ENCODE measurements around the gene NOC2L. TPM values are rescaled to one million over a fixed set of nuclear protein-coding genes. Genes with fewer than 3 reads are reported as not detected.
"Not testable (repeated sequence)": the region's sequence is repeated elsewhere in the genome, so short reads cannot be mapped to it uniquely, and the experiment has no call there.

Gene NOC2L
- total RNA-seq, 2 experiments from 2014 or later = 180 to 192 TPM

GRCh38 chr1:952201-952600, 6.9 kb downstream of the NOC2L start:
- POLR2A ChIA-PET = no interaction called here
- CTCF ChIA-PET = interaction anchor here (1.7 kb wide), 1 partner anchor 9 kb away, joined by 4 read pairs; no protein-coding TSS in a partner anchor

DNA sequence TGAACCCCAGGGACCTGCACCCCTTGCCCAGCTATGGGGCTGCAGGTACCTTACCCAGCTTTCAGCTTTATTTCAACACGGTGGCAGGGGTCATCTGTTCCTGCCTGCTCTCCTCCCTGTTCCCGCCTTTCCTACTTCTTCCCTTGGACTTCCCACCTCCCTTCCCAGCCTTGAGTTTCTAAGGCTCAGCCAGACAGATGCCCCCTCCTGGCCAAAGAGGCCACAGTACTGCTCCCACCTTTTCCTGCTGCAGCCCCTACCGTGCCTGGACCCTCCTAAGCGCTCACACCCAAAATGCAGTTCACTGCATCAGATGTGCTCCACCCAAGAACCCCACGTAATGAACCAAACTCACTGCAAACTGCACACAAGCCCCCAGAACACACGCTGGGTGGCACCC, 7.7 kb downstream of the NOC2L start:
- ChIA-PET POLR2A (no interaction called here), CTCF (interaction anchor here (1.7 kb wide), 1 partner anchor 8 kb away, joined by 4 read pairs; no protein-coding TSS in a partner anchor)

GRCh38 chr1:950881-951280, 8.2 kb downstream of the NOC2L start:
- POLR2A ChIA-PET = no interaction called here
- CTCF ChIA-PET = no interaction called here

DNA sequence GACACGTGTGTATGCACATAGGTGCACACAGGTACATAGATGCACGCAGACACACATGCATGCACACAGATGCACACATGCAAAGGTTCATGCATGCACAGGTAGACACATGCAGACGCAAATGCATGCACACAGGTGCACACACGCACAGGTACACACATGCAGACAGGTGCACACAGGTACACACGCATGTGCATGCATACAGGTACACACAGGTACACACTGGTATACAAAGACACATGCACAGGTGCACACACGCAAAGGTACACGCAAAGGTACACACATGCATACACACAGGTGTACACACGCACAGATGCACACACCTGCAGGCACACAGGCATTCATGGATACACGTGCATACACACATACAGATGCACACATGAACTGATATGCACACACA, 8.8 kb downstream of the NOC2L start:
- ChIA-PET POLR2A (no interaction called here), CTCF (no interaction called here)

DNA sequence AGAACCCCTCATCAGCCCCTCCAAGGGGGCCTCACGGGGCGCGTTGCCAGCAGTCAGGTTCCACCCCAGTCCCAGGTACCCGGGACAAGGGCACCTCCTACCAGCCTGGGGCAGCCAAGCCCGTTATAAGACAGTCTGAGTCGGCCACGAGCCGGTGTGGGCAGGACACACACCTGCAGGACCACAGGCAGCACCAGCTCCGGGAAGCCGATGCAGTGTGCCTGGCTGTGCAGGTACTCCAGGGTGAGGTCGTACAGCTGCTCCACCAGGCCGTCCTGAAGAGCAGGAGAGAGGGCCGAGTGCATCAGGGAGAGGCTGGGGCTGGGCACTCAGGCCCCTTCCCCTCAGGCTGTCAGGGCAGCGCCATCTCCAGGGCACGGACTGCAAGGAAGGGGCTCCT, 11.1 kb downstream of the NOC2L start:
- POLR2A ChIA-PET = no interaction called here
- CTCF ChIA-PET = no interaction called here

- CTCF ChIA-PET, POLR2A ChIA-PET: not testable (repeated sequence)
Measured at GRCh38 chr1:946811-947210, 12.2 kb downstream of the NOC2L start.

GRCh38 chr1:945688-946556, 13.1 kb downstream of the NOC2L start:
- ChIA-PET POLR2A (no interaction called here), CTCF (no interaction called here)

GRCh38 chr1:944341-945325, 14.4 kb downstream of the NOC2L start:
- POLR2A ChIA-PET = no interaction called here
- CTCF ChIA-PET = no interaction called here

DNA sequence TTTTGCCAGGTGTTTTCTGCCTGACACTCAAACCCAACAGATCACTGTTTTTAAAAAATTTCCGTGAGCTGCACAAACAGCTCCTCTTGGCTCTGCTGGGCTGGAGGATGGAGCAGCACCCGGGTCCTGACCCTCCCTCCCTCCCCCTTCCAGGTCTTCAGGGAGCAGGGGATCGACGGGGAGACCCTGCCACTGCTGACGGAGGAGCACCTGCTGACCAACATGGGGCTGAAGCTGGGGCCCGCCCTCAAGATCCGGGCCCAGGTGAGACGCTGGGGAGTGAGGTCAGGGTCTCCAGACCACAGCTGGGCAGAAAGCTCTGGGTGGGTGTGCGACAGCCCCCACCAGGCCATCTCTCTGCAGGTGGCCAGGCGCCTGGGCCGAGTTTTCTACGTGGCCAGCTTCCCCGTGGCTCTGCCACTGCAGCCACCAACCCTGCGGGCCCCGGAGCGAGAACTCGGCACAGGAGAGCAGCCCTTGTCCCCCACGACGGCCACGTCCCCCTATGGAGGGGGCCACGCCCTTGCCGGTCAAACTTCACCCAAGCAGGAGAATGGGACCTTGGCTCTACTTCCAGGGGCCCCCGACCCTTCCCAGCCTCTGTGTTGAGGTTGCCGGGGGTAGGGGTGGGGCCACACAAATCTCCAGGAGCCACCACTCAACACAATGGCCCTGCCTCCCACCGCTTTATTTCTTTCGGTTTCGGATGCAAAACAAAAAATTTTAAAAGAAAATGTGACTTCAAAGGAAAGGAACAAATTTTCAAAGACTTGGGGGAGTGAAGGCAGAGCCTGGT, 15.3 kb downstream of the NOC2L start:
- POLR2A ChIA-PET = interaction anchor here (0.6 to 0.7 kb wide), 2 partner anchors 9 to 36 kb away, joined by 3 to 10 read pairs; no protein-coding TSS in a partner anchor
- CTCF ChIA-PET = interaction anchor here (0.6 to 1.8 kb wide), 5 partner anchors 8 to 32 kb away, joined by 3 to 7 read pairs (median 4); partner anchors contain the start of gene NOC2L

DNA sequence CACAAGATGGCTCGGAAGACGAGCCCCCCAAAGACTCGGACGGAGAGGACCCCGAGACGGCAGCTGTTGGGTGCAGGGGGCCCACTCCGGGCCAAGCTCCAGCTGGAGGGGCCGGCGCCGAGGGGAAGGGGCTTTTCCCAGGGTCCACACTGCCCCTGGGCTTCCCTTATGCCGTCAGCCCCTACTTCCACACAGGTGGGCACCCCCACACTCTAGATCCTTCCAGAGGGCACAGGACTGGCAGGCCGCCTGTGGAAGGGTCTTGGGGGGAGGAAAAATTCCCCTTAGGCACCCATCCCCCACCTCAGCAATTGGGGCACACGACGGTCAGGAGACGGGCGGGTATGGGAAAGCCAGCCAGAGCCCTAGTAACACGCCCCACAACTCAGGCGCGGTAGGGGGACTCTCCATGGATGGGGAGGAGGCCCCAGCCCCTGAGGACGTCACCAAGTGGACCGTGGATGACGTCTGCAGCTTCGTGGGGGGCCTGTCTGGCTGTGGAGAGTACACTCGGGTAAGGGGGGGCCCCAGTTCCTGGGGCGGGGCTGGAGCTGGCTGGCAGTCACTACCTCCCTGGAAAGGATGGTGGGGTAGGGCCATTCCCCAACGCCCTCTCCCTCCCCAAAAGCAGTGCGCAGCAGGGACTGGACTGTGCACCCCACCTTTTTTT, 16.1 kb downstream of the NOC2L start:
- CTCF ChIA-PET = interaction anchor here (0.6 to 2.3 kb wide), 11 partner anchors 9 to 76 kb away, joined by 3 to 13 read pairs (median 4); partner anchors contain the start of genes NOC2L, PERM1 and PLEKHN1

DNA sequence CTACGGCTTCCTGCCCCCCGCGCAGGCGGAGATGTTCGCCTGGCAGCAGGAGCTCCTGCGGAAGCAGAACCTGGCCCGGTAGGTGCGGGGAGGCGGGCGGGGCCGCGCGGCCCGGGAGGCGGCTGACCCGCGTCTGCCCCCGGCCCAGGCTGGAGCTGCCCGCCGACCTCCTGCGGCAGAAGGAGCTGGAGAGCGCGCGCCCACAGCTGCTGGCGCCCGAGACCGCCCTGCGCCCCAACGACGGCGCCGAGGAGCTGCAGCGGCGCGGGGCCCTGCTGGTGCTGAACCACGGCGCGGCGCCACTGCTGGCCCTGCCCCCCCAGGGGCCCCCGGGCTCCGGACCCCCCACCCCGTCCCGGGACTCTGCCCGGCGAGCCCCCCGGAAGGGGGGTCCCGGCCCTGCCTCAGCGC, 16.6 kb downstream of the NOC2L start:
- ChIA-PET CTCF (interaction anchor here (0.9 to 2.3 kb wide), 10 partner anchors 10 to 76 kb away, joined by 3 to 13 read pairs (median 4); partner anchors contain the start of genes NOC2L, PERM1 and PLEKHN1), POLR2A (interaction anchor here (0.8 kb wide), 2 partner anchors 19 to 37 kb away, joined by 3 to 4 read pairs; no protein-coding TSS in a partner anchor)

More for the DNA sequence above, 16.1 kb downstream of the NOC2L start:
- POLR2A ChIA-PET = interaction anchor here (0.6 to 0.8 kb wide), 5 partner anchors 10 to 64 kb away, joined by 3 to 10 read pairs (median 3); no protein-coding TSS in a partner anchor

DNA sequence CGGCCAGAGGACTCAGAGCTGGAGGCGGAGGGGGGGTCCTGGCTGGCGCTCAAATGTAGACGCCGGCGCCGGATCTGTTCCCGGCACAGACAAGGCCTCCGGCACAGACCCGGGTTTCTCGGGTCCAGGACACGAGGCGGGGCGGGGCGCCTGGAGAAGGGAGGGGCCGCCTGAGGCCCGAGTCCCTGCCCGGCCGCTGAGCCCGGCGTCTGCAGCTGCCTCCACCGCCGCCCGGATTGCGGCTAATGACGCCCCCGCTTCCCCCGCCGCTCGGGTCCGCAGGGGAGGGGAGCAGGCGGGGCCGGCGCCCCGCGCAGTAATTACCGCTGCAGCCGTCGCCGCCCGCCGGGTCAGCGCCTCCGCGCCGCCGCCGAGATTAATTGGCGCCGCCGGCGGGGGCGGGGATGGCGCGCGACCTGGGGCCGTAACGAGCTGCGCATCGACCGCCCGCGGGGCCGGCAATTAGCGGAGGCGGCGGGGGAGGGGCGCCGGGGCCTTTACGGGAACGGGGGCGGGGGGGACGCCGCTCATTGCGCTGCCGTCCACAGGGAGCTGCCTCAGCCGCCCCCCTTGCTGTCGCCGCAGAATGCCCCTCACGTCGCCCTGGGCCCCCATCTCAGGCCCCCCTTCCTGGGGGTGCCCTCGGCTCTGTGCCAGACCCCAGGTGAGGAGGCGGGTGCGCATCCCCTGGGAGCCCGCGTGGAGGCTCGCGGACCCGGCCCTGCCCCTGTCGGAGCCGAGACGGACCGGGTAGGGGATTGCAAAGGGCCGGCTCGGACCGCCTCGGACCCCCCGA, 17.3 kb downstream of the NOC2L start:
- CTCF ChIA-PET = interaction anchor here (0.9 to 2.7 kb wide), 12 partner anchors 11 to 181 kb away, joined by 3 to 13 read pairs (median 5); partner anchors contain the start of genes NOC2L, PERM1 and PLEKHN1

DNA sequence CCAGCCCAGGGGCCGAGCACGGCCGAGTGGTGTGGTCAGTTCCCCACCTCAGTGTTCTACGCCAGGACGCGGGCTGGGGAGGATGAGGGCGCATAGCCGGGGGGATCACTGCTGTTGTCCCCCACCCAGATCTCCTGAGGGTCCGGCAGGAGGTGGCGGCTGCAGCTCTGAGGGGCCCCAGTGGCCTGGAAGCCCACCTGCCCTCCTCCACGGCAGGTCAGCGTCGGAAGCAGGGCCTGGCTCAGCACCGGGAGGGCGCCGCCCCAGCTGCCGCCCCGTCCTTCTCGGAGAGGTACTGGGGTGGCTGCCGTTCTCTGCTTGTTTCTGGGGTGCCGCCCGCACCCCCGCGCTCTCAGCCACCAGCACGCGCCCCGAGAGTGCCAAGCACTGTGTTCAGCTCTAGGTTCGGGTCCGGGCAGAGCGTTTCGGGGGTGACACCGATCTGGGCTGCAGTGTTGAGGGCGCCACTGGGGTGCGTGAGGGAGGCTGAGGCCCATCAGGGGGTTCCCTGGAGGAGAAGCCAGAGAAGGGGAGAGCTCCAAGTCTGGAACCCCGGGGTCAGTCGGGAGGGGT, 18.0 kb downstream of the NOC2L start:
- ChIA-PET POLR2A (interaction anchor here (1.0 to 1.1 kb wide), 2 partner anchors 14 to 123 kb away, joined by 3 read pairs; no protein-coding TSS in a partner anchor), CTCF (interaction anchor here (1.1 to 2.7 kb wide), 7 partner anchors 10 to 181 kb away, joined by 3 to 13 read pairs (median 6); partner anchors contain the start of gene PERM1)

More for the DNA sequence above, 17.3 kb downstream of the NOC2L start:
- POLR2A ChIA-PET = interaction anchor here (0.8 to 1.1 kb wide), 4 partner anchors 13 to 122 kb away, joined by 3 to 4 read pairs (median 3); no protein-coding TSS in a partner anchor

- POLR2A ChIA-PET = interaction anchor here (1.0 to 1.1 kb wide), 2 partner anchors 14 to 123 kb away, joined by 3 read pairs; no protein-coding TSS in a partner anchor
- CTCF ChIA-PET = interaction anchor here (1.0 to 2.7 kb wide), 9 partner anchors 12 to 182 kb away, joined by 3 to 9 read pairs (median 4); partner anchors contain the start of genes NOC2L and PERM1
Measured at GRCh38 chr1:940107-941014, 18.7 kb downstream of the NOC2L start.

GRCh38 chr1:939511-940106, 19.4 kb downstream of the NOC2L start:
- POLR2A ChIA-PET = no interaction called here
- CTCF ChIA-PET = interaction anchor here (1.0 to 2.7 kb wide), 5 partner anchors 11 to 49 kb away, joined by 3 to 7 read pairs (median 3); partner anchors contain the start of gene NOC2L
